IPS DF 19.7 (cell line): ENCODE results near the gene DLGAP1.
"Not testable (repeated sequence)": the region's sequence is repeated elsewhere in the genome, so short reads cannot be mapped to it uniquely, and the experiment has no call there.

Experiments
- DNase-seq: peaks from one replicate; pipeline ENCODE4 v3.0.0-alpha.2; 2013; ENCODE audit warnings: low read depth, low spot score

DLGAP1 gene

DNA sequence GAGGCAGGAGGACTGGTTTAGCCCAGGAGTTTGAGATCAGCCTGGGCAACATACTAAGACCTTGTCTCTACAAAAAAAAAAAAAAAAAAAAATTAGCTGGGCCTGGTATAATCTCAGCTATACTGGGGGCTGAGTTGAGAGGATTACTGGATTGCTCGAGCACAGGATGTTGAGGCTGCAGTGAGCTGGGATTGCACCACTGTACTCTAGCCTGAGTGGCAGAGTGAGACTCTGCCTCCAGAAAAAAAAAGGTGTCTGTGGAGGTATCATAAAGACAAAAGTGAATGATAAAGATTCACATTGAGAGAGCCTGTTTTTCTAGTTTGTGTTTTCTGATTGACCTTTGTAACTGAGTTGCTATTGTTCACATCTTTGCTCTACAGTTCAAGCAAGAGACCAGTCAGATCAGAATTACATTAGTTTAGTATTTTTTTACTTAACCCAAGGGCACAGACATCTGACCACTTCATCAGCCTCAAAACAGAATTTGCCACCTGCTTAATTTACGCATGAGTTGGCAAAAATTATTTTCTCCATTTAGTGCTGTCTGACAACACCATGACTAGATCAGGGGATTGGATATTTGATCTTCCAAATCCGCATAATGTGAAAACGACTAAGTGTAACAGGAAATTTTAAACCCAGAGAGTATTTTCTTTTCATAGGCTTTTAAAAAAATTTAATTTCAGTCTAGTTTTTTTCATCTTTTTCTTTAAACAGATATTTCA is 734.1 kb downstream of the DLGAP1 start:
- no peak for DNase-seq

DNA sequence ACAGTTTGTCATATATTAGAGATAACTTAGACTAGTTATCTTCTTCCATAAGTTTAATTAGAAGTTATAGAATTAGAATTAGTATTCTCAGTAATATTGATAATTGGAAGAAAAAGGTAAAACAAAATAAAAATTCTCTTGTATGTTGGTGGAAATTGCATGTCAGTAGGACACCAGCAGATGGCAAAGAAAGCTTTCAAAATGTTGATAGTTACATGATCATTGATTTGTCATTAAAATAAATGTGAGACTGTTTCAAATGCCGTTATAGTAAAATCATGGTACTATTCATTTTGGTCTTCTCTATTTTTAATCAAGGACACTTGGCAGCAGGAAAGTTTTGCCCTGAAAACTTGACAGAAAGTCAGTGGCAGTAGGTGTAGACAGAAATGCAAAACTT is 734.9 kb downstream of the DLGAP1 start:
- DNase-seq: no peak

DNA sequence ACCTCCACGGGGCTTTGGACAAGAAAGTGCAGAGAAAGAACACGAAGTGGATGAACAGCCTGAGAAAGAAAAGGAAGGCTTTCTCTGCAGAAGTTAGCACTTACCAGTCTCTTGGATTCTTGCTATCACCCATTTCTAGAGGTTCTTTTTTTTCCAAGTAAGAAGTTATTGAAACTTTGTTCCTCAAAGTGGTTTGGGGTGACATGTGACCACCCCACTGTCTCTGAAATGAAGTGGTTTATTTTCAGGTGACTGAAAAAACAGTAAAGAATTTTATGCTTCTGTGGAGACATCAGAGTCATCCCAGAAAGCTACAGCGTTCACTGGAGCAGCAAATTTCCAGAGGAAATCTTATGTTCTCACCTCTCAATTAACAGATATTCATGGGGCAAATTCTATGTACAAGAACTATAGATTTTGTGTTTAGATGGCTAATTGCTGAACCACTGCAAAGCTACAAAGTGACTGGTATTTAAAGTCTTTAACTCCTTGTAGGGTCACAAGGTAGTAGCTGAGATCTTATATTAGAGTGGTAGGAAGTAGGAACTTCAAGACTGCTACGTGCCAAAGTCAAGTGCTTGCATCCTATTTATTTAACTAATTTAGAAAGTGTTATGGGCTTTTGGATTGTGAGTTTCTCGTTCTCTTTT is 737.6 kb downstream of the DLGAP1 start:
- DNase-seq: no peak

DNA sequence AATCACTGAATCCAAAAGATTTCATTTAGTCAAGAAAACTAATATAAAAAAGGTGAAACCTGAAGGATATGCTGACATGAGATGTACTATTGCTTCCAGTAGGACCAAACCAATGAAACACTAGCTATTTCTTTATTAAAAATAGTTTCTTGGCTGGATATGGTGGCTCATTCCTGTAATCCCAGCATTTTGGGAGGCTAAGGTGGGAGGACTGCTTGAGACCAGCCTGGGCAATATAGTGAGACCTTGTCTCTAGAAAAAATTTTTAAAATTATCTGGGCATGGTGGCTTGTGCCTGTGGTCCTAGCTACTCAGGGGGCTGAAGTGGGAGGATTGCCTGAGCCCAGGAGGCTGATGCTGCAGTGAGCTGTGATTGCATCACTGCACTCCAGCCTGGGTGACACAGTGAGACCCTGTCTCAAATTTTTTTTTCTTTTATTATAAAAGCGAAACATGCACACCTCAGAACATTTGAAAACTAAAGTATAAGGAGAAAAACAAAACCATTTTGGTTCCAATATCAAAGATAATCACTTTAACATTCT is 738.9 kb downstream of the DLGAP1 start:
- DNase-seq: no peak

DNA sequence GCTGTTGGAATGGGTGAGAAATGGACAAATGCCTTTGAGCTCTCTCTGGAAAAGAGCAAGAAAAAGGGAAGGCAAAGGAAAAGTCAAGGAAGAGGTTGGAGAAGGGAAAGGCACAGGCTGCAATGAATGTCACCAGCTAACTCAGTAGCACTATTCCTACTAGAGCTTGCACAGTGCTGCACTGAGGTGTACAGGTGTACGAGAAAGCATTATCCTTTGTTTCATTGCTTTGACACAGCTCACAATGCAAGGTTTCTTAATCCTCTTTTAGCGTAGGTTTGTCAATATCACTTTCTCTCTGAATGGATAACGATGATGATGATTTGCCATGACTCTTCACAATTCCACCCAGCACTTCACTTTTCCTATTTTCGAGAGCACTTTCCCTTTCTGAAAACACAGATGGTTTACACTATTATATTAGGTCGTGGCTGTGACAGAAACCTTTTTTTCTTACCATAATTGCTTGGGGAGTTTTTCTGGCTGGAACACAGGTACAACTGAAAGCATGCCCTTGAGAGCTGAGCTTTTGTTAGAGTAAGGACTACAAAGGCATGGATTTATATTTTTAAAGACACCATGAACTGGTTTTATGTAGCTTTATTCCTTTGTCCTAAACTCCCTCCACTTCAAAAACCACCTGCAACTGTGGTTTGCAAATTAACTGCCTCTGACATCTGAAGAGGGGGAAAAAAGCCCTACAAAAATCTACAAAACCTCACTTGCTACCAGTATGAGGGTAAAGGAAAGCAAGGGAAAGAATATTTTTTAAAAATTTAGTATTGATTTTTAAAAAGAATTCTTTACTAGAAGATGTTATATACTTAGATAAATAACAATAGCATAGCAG is 739.7 kb downstream of the DLGAP1 start:
- no peak for DNase-seq

DNA sequence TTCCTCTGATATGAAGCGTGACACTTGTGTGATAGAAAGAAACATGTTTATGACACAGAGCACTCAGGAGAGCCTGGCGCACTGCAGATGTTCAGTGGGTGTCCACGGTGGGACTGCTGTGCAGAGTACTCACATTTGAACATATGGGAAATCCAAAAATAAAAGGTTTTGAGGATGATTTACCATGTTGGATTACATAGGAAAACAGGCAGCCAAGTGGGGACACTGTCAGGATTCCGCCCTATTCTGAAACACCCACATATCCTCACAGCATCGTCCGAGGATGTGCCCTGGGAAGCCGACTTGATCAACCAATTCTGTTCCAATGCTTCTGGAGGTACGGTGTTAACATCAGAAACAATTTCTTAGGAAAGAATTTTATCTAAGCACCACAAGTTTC is 741.4 kb downstream of the DLGAP1 start:
- no peak for DNase-seq

DNA sequence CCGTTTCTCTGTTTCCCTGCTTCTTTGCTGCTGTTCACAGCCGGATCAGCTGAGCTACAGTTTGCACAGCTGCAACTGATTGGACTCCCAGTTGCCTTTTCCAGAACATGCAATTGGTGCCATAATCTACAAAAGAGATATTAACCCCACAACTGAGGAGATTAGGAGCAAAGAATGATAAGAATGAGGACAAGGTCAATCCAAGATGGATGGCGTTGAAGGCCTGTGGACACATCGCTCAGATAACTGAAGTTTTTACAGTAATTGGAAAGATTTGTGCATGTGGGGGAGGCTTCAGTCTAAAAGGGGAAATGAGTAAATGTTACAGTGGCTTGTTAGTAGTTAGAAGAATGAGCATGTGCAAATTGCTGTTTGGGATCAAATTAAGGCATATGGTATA is 741.9 kb downstream of the DLGAP1 start:
- DNase-seq: no peak

DNA sequence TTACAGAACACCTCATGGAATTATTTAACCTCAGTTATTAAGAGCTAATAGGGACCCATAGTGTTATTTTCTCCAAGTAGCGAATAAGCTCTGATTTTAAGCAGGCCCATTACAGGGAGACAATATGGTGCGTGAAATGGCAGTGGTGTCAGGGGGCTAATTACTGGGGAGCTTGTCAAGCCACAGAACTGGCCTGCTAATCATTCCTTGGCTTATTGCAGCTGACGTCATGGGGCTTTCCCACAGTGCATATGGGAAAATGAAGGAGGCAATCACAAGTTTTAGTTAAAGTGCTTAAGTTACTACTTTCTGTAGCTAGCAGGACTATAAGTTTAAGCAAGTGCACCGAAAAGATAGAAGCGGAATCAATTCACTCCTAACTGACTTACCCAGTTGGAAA is 742.6 kb downstream of the DLGAP1 start:
- DNase-seq: no peak

DNA sequence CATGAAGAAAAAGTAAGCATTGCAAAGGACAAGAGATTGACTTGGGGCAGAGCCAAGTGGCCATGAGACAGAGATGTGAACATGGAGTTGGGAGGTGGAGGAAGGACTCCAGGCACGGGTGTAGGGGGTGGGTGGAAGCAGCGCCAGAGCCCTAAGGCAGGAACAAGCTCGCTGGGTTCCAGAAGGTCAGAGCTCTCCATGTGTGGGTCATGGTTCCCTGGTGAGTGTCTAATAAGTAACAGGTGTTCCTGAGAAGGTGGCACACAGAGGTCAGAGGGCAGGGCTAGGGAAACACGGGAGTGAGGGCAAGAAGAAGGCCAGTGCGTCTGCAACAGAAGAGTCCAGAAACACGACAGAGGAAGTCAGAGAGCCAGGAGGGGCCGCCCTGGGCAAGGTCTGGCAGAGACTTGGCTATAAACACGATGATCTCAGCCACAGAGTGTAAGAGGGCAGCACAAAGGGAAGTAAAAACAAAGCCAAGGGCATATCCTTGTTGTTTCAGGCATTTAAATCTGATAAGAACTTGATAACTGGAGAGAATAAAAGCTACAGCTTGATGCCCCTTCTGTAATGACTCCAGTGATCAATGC is 744.3 kb downstream of the DLGAP1 start:
- DNase-seq: no peak

DNA sequence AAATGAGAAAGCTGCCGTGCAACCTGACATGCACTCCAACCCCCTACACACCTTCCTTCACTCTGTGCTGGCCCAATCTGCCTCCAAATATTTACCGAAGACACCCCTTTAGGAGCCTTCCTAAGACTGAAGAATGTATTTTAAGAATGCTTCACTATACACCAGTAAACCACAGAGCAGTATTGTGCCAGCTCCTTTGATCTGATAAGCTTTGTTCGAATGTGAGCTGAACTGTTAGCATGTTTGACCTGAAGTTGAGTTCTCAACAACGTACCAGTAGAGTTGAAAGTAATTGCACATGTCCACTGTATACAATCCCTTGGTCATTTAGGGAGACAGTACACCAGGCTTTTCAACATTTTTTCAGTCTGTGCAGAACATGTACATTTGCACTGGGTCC is 745.9 kb downstream of the DLGAP1 start:
- DNase-seq: no peak

DNA sequence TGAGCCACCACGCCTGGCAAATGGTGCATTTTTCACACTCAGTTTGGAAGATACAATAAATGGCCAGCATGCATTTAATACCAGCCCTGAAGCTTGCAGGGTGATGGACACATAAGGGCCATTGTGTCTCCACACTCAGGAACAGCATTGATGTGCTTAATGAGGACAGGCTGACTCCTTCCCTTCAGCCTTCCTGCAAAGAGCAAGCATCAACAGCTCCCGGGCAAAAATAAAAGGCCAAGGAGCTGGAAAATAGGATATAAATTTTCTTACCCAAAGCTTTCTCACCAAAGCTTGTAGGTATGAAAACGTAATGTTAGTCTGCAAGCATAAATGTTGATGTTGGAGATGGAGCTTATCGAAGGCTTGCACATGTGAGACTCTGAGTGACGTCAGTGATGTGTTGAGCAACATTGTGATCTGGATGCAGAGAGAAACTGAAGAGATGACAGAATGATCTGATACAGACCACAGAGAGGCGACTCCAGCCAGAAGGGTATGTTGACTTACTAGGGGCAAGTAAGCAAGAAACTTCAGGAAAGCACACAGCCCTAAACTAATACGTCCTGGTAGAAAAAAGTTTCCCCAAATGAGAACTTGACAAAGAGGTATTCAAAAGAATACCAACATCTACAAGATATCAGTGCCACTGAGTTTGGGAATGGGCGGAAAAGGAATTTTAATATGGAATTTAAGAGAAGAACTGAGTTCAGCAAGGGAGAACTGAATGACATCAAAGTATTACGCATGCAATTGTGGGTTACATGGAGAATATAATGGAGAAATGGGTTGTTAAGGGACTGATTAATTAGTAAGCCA is 748.6 kb downstream of the DLGAP1 start:
- no peak for DNase-seq

DNA sequence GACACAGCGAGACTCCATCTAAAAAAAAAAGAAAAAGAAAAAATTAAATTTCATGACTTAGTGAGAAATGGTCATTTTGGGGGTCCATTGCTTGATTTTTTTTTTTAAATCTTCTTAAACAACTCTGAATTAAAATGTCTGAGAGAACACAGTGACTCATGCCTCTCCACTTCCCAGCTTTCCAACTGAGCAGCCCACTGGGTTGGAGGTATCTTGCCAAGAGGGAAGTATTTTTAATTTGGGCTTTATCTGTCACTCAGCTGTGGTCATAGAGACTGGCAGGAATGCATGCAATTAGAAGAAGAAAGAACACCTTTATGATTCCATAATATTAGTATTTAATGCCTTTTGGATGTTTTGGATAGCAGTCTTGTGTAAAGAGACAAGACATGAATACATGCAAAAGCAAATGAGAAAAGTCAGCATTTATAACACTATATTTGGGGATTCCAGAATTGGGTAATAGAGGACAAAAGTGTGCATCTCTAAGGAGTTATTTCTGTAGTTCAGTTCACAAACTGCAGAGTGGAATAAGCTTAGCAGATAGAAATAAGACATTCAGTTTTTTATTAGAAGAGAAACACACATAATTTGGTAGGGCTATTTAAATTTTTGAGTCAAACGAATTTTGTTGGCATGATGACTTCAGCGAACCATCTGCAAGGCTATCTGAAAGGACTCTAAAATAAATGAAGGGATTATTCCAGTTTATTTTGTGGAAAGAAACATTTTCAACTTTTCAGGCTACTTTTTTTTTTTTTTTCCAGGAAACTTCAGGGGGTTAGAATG is 750.4 kb downstream of the DLGAP1 start:
- no peak for DNase-seq

DNA sequence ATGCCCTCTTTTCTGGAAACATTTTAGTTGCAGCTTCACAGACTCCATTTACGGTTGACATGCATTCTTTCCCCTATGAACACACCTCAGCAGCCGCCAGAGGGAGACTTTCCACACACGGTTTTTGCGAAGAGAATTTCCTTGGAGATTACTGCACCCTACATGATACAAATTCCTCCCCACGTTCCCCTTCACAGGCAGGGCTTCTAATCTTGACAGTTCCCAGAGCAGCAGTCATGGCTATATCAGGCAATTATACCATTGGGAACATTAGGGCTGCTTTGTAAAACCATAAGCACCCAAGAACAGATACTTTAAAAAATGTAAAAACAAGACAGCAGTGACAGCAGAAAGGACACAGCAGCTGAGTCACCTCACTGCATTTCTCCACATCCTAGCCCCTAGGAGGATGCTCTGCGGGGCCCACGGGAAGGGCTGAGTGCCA is 751.4 kb downstream of the DLGAP1 start:
- peak; percentile 35 for DNase-seq

DNA sequence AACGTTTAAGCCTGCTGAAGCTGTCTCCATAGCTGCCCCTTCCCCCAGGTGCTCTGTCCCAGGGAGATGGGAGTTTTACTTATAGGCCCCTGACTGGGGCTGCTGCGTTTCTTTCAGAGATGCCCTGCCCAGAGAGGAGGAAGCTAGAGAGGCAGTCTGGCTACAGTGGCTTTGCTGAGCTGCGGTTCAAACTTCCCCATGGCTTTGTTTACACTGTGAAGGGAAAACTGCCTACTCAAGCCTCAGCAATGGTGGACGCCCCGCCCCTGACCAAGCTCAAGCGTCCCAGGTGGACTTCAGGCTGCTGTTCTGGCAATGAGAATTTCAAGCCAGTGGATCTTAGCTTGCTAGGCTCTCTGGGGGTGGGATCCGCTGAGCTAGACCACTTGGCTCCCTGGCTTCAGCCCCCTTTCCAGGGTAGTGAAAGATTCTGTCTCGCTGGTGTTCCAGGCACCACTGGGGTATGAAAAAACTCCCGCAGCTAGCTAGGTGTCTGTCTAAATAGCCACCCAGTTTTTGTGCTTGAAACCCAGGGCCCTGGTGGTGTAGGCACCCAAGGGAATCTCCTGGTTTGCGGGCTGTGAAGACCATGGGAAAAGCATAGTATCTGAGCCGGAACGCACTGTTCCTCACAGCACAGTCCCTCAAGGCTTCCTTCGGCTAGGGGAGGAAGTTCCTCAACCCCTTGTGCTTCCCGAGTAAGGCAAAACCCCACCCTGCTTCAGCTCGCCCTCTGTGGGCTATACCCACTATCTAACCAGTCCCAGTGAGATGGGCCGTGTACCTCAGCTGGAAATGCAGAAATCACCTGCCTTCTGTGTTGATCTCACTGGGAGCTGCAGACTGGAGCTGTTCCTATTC is 755.2 kb downstream of the DLGAP1 start:
- not testable (repeated sequence) for DNase-seq

DNA sequence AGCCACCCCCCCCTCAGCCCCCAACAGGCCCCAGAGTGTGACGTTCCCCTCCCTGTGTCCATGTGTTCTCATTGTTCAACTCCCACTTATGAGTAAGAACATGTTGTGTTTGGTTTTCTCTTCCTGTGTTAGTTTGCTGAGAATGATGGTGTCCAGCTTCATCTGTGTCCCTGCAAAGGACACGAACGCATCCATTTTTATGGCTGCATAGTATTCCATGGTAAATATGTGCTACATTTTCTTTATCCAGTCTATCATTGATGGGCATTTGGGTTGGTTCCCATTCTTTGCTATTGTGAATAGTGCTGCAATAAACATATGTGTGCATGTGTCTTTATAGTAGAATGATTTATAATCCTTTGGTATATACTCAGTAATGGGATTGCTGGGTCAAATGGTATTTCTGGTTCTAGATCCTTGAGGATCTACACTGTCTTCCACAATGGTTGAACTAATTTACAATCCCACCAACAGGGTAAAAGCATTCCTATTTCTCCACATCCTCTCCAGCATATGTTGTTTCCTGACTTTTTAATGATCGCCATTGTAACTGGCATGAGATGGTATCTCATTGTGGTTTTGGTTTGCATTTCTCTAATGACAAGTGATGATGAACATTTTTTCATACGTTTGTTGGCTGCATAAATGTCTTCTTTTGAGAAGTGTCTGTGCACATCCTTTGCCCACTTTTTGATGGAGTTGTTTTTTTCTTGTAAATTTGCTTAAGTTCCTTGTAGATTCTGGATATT is 760.9 kb downstream of the DLGAP1 start:
- DNase-seq: not testable (repeated sequence)

DNA sequence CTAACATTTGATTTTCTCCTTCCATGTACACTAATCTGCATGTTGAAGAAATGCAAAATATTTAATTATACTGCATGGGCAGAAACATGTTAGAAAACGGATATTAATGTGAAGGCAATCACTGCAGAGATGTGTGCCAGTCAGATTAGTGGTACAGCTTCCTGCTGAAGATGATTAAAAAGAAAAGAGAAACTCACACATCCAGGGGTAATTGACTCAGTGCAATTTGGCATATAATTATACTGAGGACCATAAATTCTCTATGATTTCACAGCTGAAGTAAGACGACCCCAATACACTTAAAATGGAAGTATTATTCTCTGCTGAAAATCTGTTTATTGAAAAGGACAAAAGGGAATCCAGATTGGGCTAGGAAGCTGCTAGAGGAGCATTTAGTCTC is 761.7 kb downstream of the DLGAP1 start:
- DNase-seq: no peak

DNA sequence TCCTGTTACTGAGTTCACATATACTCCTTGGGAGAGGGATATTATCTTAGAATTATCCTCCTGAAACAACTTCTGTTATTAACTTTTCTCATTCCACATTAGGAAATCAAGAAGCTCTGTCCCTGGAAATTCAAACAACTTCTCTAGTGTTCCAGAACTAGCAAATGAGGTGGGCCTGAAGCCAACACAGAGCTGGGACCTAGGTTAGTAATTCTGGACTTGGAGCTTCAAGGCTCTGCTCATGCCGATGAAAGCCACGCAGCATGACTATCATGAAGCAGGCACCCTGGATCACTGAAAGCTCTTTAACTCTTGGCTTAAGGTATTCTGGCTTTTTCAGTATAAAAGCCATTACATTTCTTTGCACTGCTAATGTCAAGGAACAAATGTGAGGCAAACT is 762.4 kb downstream of the DLGAP1 start:
- no peak for DNase-seq

DNA sequence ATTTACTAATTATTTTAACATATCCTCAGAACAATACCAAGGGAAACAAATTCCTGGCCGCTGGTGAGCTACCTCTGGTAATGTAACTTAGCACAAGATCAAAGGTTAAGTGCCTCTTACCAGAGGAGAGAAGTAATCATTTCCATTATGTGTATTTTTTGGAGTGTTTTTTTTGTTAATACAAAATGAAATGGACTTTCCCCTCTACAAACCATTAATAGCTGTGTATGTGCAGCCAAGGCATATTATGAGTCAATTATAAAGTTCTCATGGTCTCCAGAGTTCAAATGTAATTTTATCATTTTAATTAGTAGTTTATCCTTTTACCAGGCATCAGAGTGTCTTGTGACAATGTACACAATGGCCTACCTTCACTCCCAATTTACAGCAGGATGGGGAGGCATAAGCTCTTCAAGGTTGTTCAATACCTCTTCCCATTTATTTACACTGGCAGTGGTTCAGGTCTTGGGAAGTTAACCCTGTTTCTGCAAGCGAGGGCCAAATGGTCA is 762.9 kb downstream of the DLGAP1 start:
- DNase-seq: no peak
